ENCODE results near the gene UBE2J2.

Gene UBE2J2

GRCh38 chr1:1236176-1236763 is 37.4 kb downstream of the UBE2J2 start:
- no peaks in the 10 kb centered on the region for H3K9me3 ChIP-seq
- peaks cover 0 to 44% of the 10 kb centered on the region in 2 donors for H3K27me3 ChIP-seq
- intact Hi-C loops (cut with DNase I; ENCODE audit: low total_unique reads) = no loop called here
- peaks cover 0 to 20% (median 0%) of the 10 kb centered on the region in 3 donors for H3K36me3 ChIP-seq
- no peak for TF ChIP-seq CTCF (IDR thresholded peaks at IDR 0.05)
- no peak for DNase-seq
- no peak overlapping the region for H3K27ac ChIP-seq
- no peak overlapping the region for H3K4me3 ChIP-seq
- H3K4me1 ChIP-seq = peaks cover 0 to 40% (median 11%) of the 10 kb centered on the region in 4 donors

- TF ChIP-seq CTCF (IDR thresholded peaks at IDR 0.05) = no peak
- Histone ChIP-seq H3K4me3 (no peak overlapping the region), H3K27ac (no peak overlapping the region), H3K27me3 (peaks cover 0 to 34% of the 10 kb centered on the region in 2 donors), H3K4me1 (peaks cover 0 to 50% (median 19%) of the 10 kb centered on the region in 4 donors), H3K36me3 (peaks cover 0 to 20% (median 0%) of the 10 kb centered on the region in 3 donors), H3K9me3 (no peaks in the 10 kb centered on the region)
- intact Hi-C loops (cut with DNase I; ENCODE audit: low total_unique reads) = no loop called here
- DNase-seq = no peak
Observed at GRCh38 chr1:1235016-1235744, 38.5 kb downstream of the UBE2J2 start.

DNA sequence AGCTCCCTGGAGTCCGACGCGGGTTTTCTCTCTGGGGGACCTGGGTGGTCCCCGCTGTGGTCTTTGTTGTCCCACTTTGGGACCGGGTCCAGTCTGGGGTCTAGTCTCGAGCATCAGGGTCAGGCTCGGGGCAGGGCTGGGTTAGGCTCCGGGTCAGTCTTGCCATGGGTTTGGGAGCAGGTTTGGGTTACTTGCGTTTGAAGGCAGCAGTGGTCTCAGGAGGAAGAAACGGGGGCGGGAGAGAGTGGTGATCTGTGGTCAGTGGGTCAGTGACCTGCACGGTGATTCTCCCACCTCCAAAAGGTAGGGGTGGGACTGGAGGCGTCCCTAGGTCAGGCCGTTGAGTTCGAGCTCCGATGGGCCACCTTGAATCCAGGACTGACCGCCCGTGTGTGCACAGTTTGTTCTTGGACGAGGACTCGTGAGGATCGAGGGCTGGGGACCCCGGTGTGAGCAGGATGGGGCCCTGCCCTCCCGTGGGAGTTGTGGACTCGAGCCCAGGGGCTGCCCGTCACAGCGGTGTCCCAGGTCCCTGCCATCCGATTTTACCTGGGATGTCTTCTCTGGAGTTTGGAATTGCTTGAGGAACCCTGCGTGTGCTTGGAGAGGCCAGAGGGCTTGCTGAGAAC is 39.4 kb downstream of the UBE2J2 start:
- H3K4me1 ChIP-seq = peaks cover 0 to 52% (median 28%) of the 10 kb centered on the region in 4 donors
- H3K27me3 ChIP-seq = peaks cover 0 to 25% of the 10 kb centered on the region in 2 donors
- H3K27ac ChIP-seq = no peak overlapping the region
- H3K9me3 ChIP-seq = no peaks in the 10 kb centered on the region
- intact Hi-C loops (cut with DNase I; ENCODE audit: low total_unique reads) = loop anchor here (5.0 kb wide), 1 partner anchor 112 kb away; no protein-coding TSS in a partner anchor
- no peak for DNase-seq
- TF ChIP-seq CTCF (IDR thresholded peaks at IDR 0.05) = no peak
- H3K36me3 ChIP-seq = peaks cover 0 to 21% (median 0%) of the 10 kb centered on the region in 3 donors
- no peak overlapping the region for H3K4me3 ChIP-seq

DNA sequence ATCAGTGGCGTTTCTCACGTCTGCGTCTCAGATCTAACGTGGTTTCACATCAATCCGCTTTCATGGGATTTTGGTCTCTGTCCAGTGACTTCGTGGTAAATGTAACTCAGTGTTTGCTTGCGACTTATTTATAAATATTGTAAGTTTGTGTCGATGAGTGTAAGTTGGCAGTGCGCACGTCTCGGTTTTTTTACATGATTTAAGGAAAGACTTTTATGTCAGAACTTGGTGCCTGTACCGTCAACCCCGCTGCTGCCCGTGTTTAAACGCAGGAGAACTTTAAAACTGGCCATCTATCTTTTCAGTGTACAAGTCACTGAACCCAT is 40.1 kb downstream of the UBE2J2 start:
- Histone ChIP-seq H3K4me3 (no peak overlapping the region), H3K9me3 (no peaks in the 10 kb centered on the region), H3K27ac (no peak overlapping the region), H3K27me3 (peaks cover 0 to 17% of the 10 kb centered on the region in 2 donors), H3K4me1 (peaks cover 0 to 51% (median 32%) of the 10 kb centered on the region in 4 donors), H3K36me3 (peaks cover 2 to 28% (median 5%) of the 10 kb centered on the region in 3 donors)
- intact Hi-C loops (cut with DNase I; ENCODE audit: low total_unique reads) = loop anchor here (5.0 kb wide), 1 partner anchor 111 kb away; no protein-coding TSS in a partner anchor
- no peak for TF ChIP-seq CTCF (IDR thresholded peaks at IDR 0.05)
- DNase-seq = no peak

DNA sequence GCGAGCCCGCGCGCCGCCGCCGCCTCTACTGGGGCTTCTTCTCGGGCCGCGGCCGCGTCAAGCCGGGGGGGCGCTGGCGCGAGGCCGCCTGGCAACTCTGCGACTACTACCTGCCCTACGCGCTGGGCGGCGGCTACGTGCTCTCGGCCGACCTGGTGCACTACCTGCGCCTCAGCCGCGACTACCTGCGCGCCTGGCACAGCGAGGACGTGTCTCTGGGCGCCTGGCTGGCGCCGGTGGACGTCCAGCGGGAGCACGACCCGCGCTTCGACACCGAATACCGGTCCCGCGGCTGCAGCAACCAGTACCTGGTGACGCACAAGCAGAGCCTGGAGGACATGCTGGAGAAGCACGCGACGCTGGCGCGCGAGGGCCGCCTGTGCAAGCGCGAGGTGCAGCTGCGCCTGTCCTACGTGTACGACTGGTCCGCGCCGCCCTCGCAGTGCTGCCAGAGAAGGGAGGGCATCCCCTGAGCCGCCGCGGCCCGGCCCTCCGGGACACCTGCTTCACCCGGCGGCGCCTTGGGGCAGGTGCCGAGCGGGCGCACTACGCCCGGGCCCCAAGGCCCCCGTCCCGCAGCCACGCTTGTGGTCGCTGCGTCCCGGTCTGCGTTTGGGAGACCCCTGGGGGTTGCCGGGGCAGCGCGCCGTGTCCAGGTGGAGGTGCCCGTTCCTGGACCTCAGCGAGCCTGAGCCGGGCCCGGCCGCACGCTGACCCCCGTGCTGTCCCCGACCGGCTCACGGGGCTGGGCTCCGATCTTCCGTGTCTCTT is 40.7 kb downstream of the UBE2J2 start:
- intact Hi-C loops (cut with DNase I; ENCODE audit: low total_unique reads) = loop anchor here (5.0 kb wide), 1 partner anchor 111 kb away; no protein-coding TSS in a partner anchor

More for the DNA sequence above, 40.7 kb downstream of the UBE2J2 start:
- Histone ChIP-seq H3K36me3 (peaks cover 7 to 34% (median 11%) of the 10 kb centered on the region in 3 donors), H3K4me1 (peaks cover 0 to 47% (median 34%) of the 10 kb centered on the region in 4 donors), H3K27me3 (peaks cover 0 to 12% of the 10 kb centered on the region in 2 donors), H3K27ac (no peak overlapping the region), H3K4me3 (peak overlapping the region; percentile 94 to 99), H3K9me3 (no peaks in the 10 kb centered on the region)
- TF ChIP-seq CTCF (IDR thresholded peaks at IDR 0.05) = no peak
- no peak for DNase-seq

All from tibial artery (tissue), 4 donors.